HG02943 (cell line): Measurements from ENCODE around the gene CFAP46.
"Not testable (repeated sequence)": the region's sequence is repeated elsewhere in the genome, so short reads cannot be mapped to it uniquely, and the experiment has no call there.

Source experiments
- ATAC-seq: cut with Tn5 transposase; IDR thresholded peaks from one replicate; pipeline ENCODE4 v1.9.1; 2021; ENCODE audit warnings: mild to moderate bottlenecking, low read depth, moderate library complexity; ENCODE audit not compliant: unreplicated experiment

Gene CFAP46

GRCh38 chr10:132964707-132965410 lies 22.5 kb upstream of the CFAP46 start:
- ATAC-seq, result not testable (repeated sequence)

GRCh38 chr10:132964231-132964630 lies 21.9 kb upstream of the CFAP46 start:
- no peak for ATAC-seq

- ATAC-seq, result no peak
Measured at GRCh38 chr10:132963430-132963960, 21.1 kb upstream of the CFAP46 start.

- ATAC-seq, result peak; percentile 33
Measured at GRCh38 chr10:132962623-132963429, 20.5 kb upstream of the CFAP46 start.

GRCh38 chr10:132961787-132962622 lies 19.6 kb upstream of the CFAP46 start:
- ATAC-seq, result peak; percentile 59

- ATAC-seq, result no peak
Measured at GRCh38 chr10:132961420-132961786, 19.0 kb upstream of the CFAP46 start.

- no peak for ATAC-seq
Measured at GRCh38 chr10:132960631-132961419, 18.5 kb upstream of the CFAP46 start.

- ATAC-seq, result no peak
Measured at GRCh38 chr10:132960071-132960472, 17.7 kb upstream of the CFAP46 start.

- no peak for ATAC-seq
Measured at GRCh38 chr10:132959559-132959961, 17.2 kb upstream of the CFAP46 start.

GRCh38 chr10:132958883-132959558 lies 16.7 kb upstream of the CFAP46 start:
- no peak for ATAC-seq

GRCh38 chr10:132957981-132958882 lies 15.9 kb upstream of the CFAP46 start:
- no peak for ATAC-seq

- no peak for ATAC-seq
Measured at GRCh38 chr10:132957131-132957530, 14.8 kb upstream of the CFAP46 start.

GRCh38 chr10:132956259-132956658 lies 13.9 kb upstream of the CFAP46 start:
- ATAC-seq, result not testable (repeated sequence)

- no peak for ATAC-seq
Measured at GRCh38 chr10:132955479-132955878, 13.1 kb upstream of the CFAP46 start.

GRCh38 chr10:132953428-132953827 lies 11.1 kb upstream of the CFAP46 start:
- no peak for ATAC-seq

GRCh38 chr10:132951926-132952325 lies 9.6 kb upstream of the CFAP46 start:
- no peak for ATAC-seq

GRCh38 chr10:132948351-132948750 lies 6.0 kb upstream of the CFAP46 start:
- no peak for ATAC-seq

- no peak for ATAC-seq
Measured at GRCh38 chr10:132947843-132948242, 5.5 kb upstream of the CFAP46 start.
